H9 (cell line): ENCODE data around the gene CTNND1. TPM values are rescaled to one million over a fixed set of nuclear protein-coding genes. Genes with fewer than 3 reads are reported as not detected.

ENCODE experiments used
- DNase-seq: peaks from one replicate; pipeline ENCODE4 v3.0.0-alpha.2; 2017
- H2AFZ ChIP-seq: one replicate; pipeline ENCODE4 v1.6.1; 2013; ENCODE audit warnings: mild to moderate bottlenecking, low read length, control low read depth, moderate library complexity
- H2AK5ac ChIP-seq: 2 replicates; pipeline ENCODE4 v1.6.1; 2013; ENCODE audit warnings: low read length, control low read depth, mixed read lengths; ENCODE audit not compliant: insufficient read length
- H2BK120ac ChIP-seq: one replicate; pipeline ENCODE4 v1.6.1; 2013; ENCODE audit warnings: low read depth, mild to moderate bottlenecking, low read length, control low read depth, inconsistent platforms; ENCODE audit not compliant: poor library complexity, severe bottlenecking
- H2BK12ac ChIP-seq: 2 replicates; pipeline ENCODE4 v1.6.1; 2013; ENCODE audit warnings: low read length, control low read depth, mixed read lengths, low read depth; ENCODE audit not compliant: insufficient read length
- H2BK15ac ChIP-seq: 2 replicates; pipeline ENCODE4 v1.6.1; 2013; ENCODE audit warnings: low read depth, low read length, control low read depth
- H2BK20ac ChIP-seq: one replicate; pipeline ENCODE4 v1.6.1; 2013; ENCODE audit warnings: low read depth, mild to moderate bottlenecking, low read length, control low read depth, inconsistent platforms; ENCODE audit not compliant: poor library complexity, severe bottlenecking
- H2BK5ac ChIP-seq: 2 replicates; pipeline ENCODE4 v1.6.1; 2013; ENCODE audit warnings: low read length, control low read depth, mixed read lengths; ENCODE audit not compliant: insufficient read length
- H3K14ac ChIP-seq: 2 replicates; pipeline ENCODE4 v1.6.1; 2013; ENCODE audit warnings: low read length, control low read depth; ENCODE audit not compliant: insufficient read depth
- H3K18ac ChIP-seq: 2 replicates; pipeline ENCODE4 v1.6.1; 2013; ENCODE audit warnings: low read depth, mild to moderate bottlenecking, mixed read lengths, low read length, control low read depth; ENCODE audit not compliant: insufficient read length
- H3K23ac ChIP-seq: 2 replicates; pipeline ENCODE4 v1.6.1; 2013; ENCODE audit warnings: low read length, control low read depth, mixed read lengths, low read depth; ENCODE audit not compliant: insufficient read length
- H3K23me2 ChIP-seq: 2 replicates; pipeline ENCODE4 v1.6.1; 2013; ENCODE audit warnings: low read depth, mild to moderate bottlenecking, mixed read lengths, low read length, control low read depth; ENCODE audit not compliant: insufficient read length, poor library complexity, severe bottlenecking
- H3K27ac ChIP-seq: 2 replicates; pipeline ENCODE4 v1.5.1; 2013; ENCODE audit warnings: low read length, control low read depth, mixed read lengths, low read depth; ENCODE audit not compliant: insufficient read length
- H3K27me3 ChIP-seq: 2 replicates; pipeline ENCODE4 v1.6.1; 2013; ENCODE audit warnings: low read length, control low read depth, inconsistent platforms; ENCODE audit not compliant: insufficient read depth
- H3K4ac ChIP-seq: 2 replicates; pipeline ENCODE4 v1.6.1; 2013; ENCODE audit warnings: low read depth, mild to moderate bottlenecking, control low read depth, inconsistent platforms, low read length, moderate library complexity
- H3K4me1 ChIP-seq: 2 replicates; pipeline ENCODE4 v1.6.1; 2013; ENCODE audit warnings: low read length, control low read depth, inconsistent platforms; ENCODE audit not compliant: insufficient read depth
- H3K4me2 ChIP-seq: 2 replicates; pipeline ENCODE4 v1.6.1; 2013; ENCODE audit warnings: low read length, control low read depth, mixed read lengths; ENCODE audit not compliant: insufficient read length, insufficient read depth
- H3K56ac ChIP-seq: 2 replicates; pipeline ENCODE4 v1.6.1; 2013; ENCODE audit warnings: low read depth, mild to moderate bottlenecking, mixed read lengths, low read length, control low read depth; ENCODE audit not compliant: insufficient read length
- H3K79me1 ChIP-seq: 2 replicates; pipeline ENCODE4 v1.6.1; 2013; ENCODE audit warnings: low read depth, mild to moderate bottlenecking, moderate library complexity, low read length, control low read depth, inconsistent platforms; ENCODE audit not compliant: insufficient read depth, poor library complexity, severe bottlenecking
- H3K79me2 ChIP-seq: 2 replicates; pipeline ENCODE4 v1.6.1; 2013; ENCODE audit warnings: low read length, control low read depth, inconsistent platforms; ENCODE audit not compliant: insufficient read depth
- H3K9ac ChIP-seq: 2 replicates; pipeline ENCODE4 v1.6.1; 2013; ENCODE audit warnings: low read length, control low read depth, mixed read lengths; ENCODE audit not compliant: insufficient read length; ENCODE audit errors: extremely low read depth
- H3K9me3 ChIP-seq: one replicate; pipeline ENCODE4 v1.6.1; 2013; ENCODE audit warnings: low read depth, low read length, inconsistent platforms; ENCODE audit not compliant: control insufficient read depth
- H3T11ph ChIP-seq: one replicate; pipeline ENCODE4 v1.6.1; 2013; ENCODE audit warnings: mild to moderate bottlenecking, low read length, control low read depth, inconsistent platforms
- H4K20me1 ChIP-seq: one replicate; pipeline ENCODE4 v1.6.1; 2013; ENCODE audit not compliant: control insufficient read depth, insufficient read length, insufficient read depth
- H4K5ac ChIP-seq: 2 replicates; pipeline ENCODE4 v1.6.1; 2013; ENCODE audit warnings: low read depth, mild to moderate bottlenecking, mixed read lengths, low read length, control low read depth; ENCODE audit not compliant: insufficient read length
- H4K8ac ChIP-seq: replicated peaks from 2 replicates; pipeline ENCODE4 v1.6.1; 2013; ENCODE audit warnings: low read length, control low read depth, mixed read lengths, low read depth; ENCODE audit not compliant: insufficient read length
- H4K91ac ChIP-seq: 2 replicates; pipeline ENCODE4 v1.6.1; 2013; ENCODE audit warnings: low read depth, mild to moderate bottlenecking, moderate library complexity, mixed read lengths, low read length, control low read depth; ENCODE audit not compliant: insufficient read length
- H3K27ac Mint-ChIP-seq, 3 experiments: 2 replicates in 2 of 3; 3 replicates in 1 of 3; pipeline ENCODE4 v1.8.0; 2020 to 2021; ENCODE audit warnings: mixed read lengths in 3 of 3, mild to moderate bottlenecking in 1 of 3, moderate library complexity in 1 of 3
- H3K27me3 Mint-ChIP-seq: 2 replicates; pipeline ENCODE4 v1.8.0; 2021; ENCODE audit warnings: low read depth, mild to moderate bottlenecking, moderate library complexity, mixed read lengths
- H3K36me3 Mint-ChIP-seq, 3 experiments: 2 replicates in 2 of 3; 3 replicates in 1 of 3; pipeline ENCODE4 v1.8.0; 2020 to 2021; ENCODE audit warnings: low read depth in 3 of 3, mixed read lengths in 3 of 3; ENCODE audit not compliant: insufficient read depth in 1 of 3
- H3K4me1 Mint-ChIP-seq, 2 experiments: 2 replicates each; pipeline ENCODE4 v1.8.0; 2020; ENCODE audit warnings: mixed read lengths in 2 of 2
- H3K4me3 Mint-ChIP-seq, 2 experiments: 2 replicates in 1 of 2; 3 replicates in 1 of 2; pipeline ENCODE4 v1.8.0; 2020 to 2021; ENCODE audit warnings: mild to moderate bottlenecking in 2 of 2, mixed read lengths in 2 of 2, moderate library complexity in 1 of 2
- H3K9me3 Mint-ChIP-seq, 2 experiments: 2 replicates in 1 of 2; 3 replicates in 1 of 2; pipeline ENCODE4 v1.8.0; 2020; ENCODE audit warnings: mild to moderate bottlenecking in 2 of 2, mixed read lengths in 2 of 2, moderate library complexity in 1 of 2
- WGBS: extraction: QIAGEN DNeasy Blood & Tissue Kit; methylation state at CpG from one replicate; pipeline ENCODE4 v1.1.7; 2013; ENCODE audit warnings: missing lambda C conversion rate, low lambda C conversion rate, mixed read lengths; ENCODE audit not compliant: insufficient read length; ENCODE audit errors: extremely low coverage; 5-methylcytosine and 5-hydroxymethylcytosine counted together
- total RNA-seq: library from RNA; stranded (reverse); gene quantifications from 2 replicates; pipeline ENCODE4 v1.2.1, GENCODE V29; 2021
- TF ChIP-seq, protein P1 (sequence below): fragments of 200-600 bp; sonication (generic); conservative IDR thresholded peaks from 3 replicates; pipeline ENCODE4 v1.8.0; 2021; ENCODE audit warnings: antibody characterized with exemption, mild to moderate bottlenecking

The CTNND1 gene
- total RNA-seq, 1 experiment from 2014 or later = 164 TPM

GRCh38 chr11:57712256-57713150 lies 49.1 kb upstream of the CTNND1 start, which contains the start of gene TMX2:
Gene TMX2 (plus strand): TSS chr11:57712593. CDS start chr11:57712619, 26 bp downstream.
- H3K4me1 Mint-ChIP-seq = peaks cover 13 to 22% of the 10 kb centered on the region in 2 experiments
- H4K5ac ChIP-seq = peak within 1 kb of the TSS; percentile 17
- H3K9ac ChIP-seq = peak within 1 kb of the TSS; percentile 96
- H2AK5ac ChIP-seq = no peak within 1 kb of the TSS
- no peaks in the 10 kb centered on the region for H3K9me3 ChIP-seq
- no peaks in the 10 kb centered on the region for H3K79me1 ChIP-seq
- H3K36me3 Mint-ChIP-seq = peaks cover 15 to 18% (median 16%) of the 10 kb centered on the region in 3 experiments
- no peak within 1 kb of the TSS for H2BK12ac ChIP-seq
- DNase-seq = peak; percentile 96
- no peak within 1 kb of the TSS for H3K56ac ChIP-seq
- H3K9me3 Mint-ChIP-seq = peaks cover 4 to 5% of the 10 kb centered on the region in 2 experiments; a peak in 4 of 5 replicates
- no peak within 1 kb of the TSS for H3K4ac ChIP-seq
- H2BK5ac ChIP-seq = peak within 1 kb of the TSS; percentile 15
- peak within 1 kb of the TSS; percentile 94 for H3K14ac ChIP-seq
- peak within 1 kb of the TSS; percentile 74 for H3K4me2 ChIP-seq
- peak within 1 kb of the TSS; percentile 99 to 100 (median 100) for H3K27ac Mint-ChIP-seq
- H3K23ac ChIP-seq = no peak within 1 kb of the TSS
- H3K18ac ChIP-seq = peak within 1 kb of the TSS; percentile 87
- no peak within 1 kb of the TSS for H4K8ac ChIP-seq
- no peak within 1 kb of the TSS for H2AFZ ChIP-seq
- no peaks in the 10 kb centered on the region for H3K27me3 ChIP-seq
- no CpG with 5 or more reads among the region's 53 CpGs for WGBS
- peak within 1 kb of the TSS; percentile 13 for H3K27ac ChIP-seq
- no peaks in the 10 kb centered on the region for H3K27me3 Mint-ChIP-seq
- no peak within 1 kb of the TSS for H2BK120ac ChIP-seq
- H3K4me1 ChIP-seq = no peaks in the 10 kb centered on the region
- H4K20me1 ChIP-seq = no peaks in the 10 kb centered on the region
- H2BK15ac ChIP-seq = no peak within 1 kb of the TSS
- H3K79me2 ChIP-seq = peaks cover 21% of the 10 kb centered on the region; the same call in 1 of the 2 replicates
- H2BK20ac ChIP-seq = no peak within 1 kb of the TSS
- H3K4me3 Mint-ChIP-seq = peak within 1 kb of the TSS; percentile 100
- no peak within 1 kb of the TSS for H4K91ac ChIP-seq
- TF ChIP-seq, protein P1, sequence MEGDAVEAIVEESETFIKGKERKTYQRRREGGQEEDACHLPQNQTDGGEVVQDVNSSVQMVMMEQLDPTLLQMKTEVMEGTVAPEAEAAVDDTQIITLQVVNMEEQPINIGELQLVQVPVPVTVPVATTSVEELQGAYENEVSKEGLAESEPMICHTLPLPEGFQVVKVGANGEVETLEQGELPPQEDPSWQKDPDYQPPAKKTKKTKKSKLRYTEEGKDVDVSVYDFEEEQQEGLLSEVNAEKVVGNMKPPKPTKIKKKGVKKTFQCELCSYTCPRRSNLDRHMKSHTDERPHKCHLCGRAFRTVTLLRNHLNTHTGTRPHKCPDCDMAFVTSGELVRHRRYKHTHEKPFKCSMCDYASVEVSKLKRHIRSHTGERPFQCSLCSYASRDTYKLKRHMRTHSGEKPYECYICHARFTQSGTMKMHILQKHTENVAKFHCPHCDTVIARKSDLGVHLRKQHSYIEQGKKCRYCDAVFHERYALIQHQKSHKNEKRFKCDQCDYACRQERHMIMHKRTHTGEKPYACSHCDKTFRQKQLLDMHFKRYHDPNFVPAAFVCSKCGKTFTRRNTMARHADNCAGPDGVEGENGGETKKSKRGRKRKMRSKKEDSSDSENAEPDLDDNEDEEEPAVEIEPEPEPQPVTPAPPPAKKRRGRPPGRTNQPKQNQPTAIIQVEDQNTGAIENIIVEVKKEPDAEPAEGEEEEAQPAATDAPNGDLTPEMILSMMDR = no peak
- no peaks in the 10 kb centered on the region for H3K23me2 ChIP-seq
- H3T11ph ChIP-seq = no peak within 1 kb of the TSS
